NCI-H1436 (cell line): Measurements from ENCODE around the gene HSPA1B.
A peak's percentile ranks its signal among the peaks of the same experiment; 100 is the strongest.
"Not testable (repeated sequence)": the region's sequence is repeated elsewhere in the genome, so short reads cannot be mapped to it uniquely, and the experiment has no call there.

Experiments used
- DNase-seq: peaks from one replicate; lab custom pipeline; 2025; lab: John Stamatoyannopoulos, UW

Gene HSPA1B

DNA sequence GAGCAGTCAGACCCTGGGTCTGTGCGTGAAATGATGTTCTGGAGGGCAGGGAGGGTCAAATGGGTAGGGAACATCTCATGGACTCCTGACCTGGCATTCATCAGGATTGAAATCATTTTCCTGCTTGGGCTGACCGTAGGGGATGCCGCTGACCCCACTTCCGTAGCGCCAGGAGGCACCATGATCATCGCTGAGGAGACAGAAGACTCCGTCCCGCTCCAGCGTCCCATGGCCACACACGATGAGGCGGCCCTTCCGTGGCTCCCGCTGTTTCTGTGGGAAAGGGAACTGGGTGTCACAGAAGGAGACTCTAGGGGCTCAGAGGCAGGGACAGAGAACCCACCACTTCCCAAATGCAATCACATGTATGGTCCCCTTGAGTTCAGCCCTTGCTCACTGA lies 32.8 kb downstream of the HSPA1B start:
- no peak for DNase-seq

GRCh38 chr6:31861150-31861549 lies 33.6 kb downstream of the HSPA1B start:
- no peak for DNase-seq

DNA sequence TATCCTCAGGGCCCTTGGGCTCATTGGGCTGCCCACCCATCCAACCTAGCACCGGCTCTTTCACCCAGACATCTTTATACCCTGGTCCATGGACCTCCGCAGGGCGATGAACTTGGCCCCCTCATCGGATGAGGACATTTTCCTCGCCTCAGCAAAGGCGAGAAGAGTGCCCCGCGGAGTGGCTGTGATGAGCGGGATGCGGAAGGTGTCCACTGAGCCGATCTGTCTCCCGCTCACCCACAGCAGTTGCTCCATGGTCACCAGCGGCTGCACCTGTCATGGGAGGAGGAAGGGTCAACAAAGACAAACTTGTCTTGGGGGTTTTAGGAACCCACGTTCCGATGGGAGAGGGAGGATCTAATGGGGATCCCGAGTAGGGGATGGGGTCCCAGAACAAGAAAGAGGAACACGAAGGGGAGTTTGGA lies 34.4 kb downstream of the HSPA1B start:
- no peak for DNase-seq

DNA sequence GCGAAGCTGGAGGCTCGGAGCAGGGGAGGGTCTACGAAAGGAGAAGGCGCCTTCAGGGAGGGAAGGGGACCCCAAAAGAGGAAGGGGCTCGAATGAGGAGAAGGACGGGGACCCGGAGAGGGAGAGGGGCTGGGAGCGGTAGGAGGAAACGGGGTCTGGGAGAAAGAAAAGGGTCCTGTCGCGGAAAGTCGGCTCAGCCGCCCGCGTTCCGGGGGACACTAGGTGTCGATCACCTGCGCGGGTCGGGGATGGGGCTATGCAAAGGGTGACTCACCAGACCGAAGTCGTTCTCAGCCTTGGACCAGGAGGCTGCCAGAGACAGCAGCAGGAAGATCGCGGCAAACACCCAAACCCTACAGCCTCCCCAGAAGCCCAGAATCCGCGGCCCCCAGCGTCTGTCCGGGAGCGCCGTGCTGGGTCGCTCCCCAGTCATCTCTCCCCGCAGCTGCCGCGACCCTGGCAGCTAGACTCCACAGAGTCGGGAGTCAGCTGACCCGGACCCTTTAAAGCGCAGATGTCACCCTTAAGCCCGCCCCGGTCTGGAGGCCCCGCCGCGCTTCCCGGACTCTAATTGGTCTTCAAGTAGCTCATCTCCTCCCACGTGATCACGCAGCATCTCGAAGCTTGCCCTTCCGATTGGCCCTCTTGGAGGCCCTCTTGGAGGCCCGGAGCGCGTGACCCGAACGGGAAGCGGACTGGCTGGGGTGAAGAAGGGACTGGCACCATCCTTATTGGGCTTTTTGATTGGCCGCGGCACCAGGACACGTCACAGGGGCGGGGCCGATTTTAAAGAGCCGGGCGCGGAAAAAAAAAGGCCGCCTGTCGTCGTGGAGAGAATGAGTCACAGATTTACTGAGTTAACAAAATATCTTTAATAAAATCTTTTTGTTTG lies 35.1 kb downstream of the HSPA1B start, which contains the start of gene NEU1:
Gene NEU1, minus strand, starts transcription at position 478 of the 892 bp plus-strand sequence. Its CDS starts 45 bp downstream, at position 433.
- peak; percentile 99 for DNase-seq

DNA sequence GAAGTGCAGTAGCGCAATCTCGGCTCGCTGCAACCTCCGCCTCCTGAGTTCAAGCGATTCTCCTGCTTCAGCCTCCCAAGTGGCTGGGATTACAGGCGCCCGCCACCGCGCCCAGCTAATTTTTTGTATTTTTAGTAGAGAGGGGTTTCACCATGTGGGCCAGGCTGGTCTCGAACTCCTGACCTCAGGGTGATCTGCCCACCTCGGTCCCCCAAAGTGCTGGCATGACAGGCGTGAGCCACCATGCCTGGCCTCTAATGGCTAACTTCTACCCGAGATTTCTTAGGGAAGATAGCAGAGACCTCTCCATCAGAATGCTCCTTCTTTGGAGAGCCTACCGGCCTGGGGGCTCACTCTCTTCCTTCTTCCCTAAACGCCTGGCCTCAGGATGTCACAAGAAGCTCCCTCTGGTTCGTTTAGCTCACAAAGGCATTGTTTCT lies 36.6 kb downstream of the HSPA1B start:
- DNase-seq, result not testable (repeated sequence)

DNA sequence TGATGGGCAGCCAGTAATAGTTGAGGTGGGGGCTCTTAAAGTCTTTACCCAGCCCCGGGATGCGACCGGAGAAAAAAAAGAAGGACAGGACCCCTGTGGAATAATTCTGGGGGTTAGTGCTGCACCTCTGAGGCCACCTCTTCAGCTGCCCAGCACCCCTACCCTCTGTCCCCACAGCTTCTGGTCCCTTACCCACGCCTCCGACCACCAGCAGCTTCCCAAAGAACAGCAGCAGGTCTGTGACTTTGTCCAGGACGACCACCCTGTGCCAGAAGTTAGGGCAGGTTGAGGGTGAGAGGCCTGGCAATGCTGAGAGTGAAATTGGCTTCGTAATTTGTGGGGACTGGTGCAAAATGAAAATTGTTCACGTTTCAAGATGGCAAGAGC lies 37.3 kb downstream of the HSPA1B start:
- DNase-seq, result no peak

GRCh38 chr6:31865205-31866118 lies 37.9 kb downstream of the HSPA1B start:
- no peak for DNase-seq

GRCh38 chr6:31868658-31868971 lies 41.1 kb downstream of the HSPA1B start:
- not testable (repeated sequence) for DNase-seq

DNA sequence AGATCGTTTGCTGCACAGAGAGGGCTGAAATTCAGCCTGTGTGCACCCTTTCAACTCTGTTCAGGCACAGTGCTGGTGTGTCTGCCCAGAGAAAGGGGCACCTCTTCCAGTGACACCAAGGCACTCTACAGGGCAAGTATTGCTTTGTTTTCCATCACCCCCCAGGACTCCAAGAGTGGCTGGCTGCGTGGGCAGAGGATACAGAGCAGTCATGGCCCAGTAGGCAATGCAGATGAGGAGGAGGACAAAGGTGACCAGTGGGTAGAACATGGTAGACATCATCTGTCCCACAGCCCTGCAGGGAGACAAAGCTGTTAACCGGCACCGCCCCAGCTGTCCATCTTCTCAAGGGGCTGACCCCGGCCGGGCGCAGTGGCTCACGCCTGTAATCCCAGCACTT lies 41.8 kb downstream of the HSPA1B start:
- no peak for DNase-seq

DNA sequence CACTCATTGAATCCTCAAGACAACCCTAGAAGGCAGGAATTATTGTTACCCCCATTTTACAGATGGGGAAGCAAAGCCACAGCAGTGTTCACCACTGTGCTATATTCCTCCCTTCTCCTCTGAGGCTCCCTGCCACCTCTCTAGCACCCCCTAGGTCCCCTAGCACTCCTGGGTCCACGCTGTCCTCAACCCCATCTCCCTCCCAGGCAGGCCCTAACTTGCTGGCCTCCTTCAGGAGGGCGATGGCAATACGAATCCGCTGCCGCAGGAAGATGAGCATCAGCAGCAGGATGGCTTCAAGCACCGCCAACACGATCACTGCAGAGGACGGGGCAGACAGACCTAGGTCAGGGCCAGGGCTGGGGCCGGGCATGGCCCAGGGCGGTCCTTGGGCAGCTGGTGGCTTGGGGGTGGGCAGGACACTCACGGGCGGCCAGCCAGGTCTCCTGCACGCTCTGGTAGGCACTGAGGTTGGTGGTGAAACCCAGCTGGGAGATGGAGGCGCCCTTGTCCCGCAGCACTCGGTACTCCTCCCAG lies 42.9 kb downstream of the HSPA1B start:
- DNase-seq, result no peak

GRCh38 chr6:31871046-31871659 lies 43.6 kb downstream of the HSPA1B start:
- no peak for DNase-seq

DNA sequence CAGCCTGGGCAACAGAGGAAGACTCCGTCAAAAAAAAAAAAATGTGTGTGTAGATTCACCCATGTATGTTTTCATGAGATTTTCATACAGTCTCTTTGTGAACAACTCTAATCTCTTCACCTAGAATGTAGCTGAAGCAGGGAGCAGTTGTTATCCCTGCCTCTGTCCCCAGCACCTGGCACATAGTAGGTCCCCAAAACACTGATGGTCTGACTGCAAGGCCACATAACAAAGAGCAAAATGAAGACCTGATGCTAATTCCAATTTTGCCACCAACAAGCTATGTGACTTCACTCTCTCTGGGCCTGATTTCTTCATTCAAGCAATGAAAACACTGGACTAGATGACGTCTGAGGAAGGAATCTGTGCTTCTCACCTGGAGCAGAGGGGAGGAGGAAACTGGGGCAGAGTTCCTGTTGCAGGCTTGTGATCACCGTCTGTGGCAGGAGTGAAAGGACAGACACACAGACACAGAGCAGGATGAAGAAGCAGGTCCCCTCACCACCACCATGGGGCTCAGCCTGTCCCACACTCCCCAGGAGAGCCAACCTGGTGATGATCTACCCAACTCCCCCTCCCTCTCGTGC lies 46.6 kb downstream of the HSPA1B start:
- no peak for DNase-seq

- no peak for DNase-seq
Measured at GRCh38 chr6:31874836-31875572, 47.5 kb downstream of the HSPA1B start.

DNA sequence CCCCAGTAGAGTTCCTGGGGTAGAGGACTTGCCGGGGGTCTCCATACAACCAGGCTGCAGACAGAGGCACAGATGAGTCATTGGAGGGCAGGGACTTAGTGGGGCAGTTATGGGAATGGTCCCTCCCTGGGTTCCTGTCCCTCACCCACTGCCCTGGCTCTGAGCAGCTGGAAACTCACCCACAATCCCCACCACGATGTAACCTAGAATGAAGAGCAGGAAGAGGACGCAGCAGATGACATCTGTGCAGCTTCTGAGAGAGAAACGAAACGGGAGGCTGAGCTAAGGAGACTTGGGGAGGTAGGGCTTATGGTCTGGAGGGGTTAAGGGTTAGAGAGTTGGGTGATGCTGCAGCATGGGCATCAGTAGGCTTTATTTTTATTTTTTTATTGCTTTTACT lies 48.3 kb downstream of the HSPA1B start:
- no peak for DNase-seq

DNA sequence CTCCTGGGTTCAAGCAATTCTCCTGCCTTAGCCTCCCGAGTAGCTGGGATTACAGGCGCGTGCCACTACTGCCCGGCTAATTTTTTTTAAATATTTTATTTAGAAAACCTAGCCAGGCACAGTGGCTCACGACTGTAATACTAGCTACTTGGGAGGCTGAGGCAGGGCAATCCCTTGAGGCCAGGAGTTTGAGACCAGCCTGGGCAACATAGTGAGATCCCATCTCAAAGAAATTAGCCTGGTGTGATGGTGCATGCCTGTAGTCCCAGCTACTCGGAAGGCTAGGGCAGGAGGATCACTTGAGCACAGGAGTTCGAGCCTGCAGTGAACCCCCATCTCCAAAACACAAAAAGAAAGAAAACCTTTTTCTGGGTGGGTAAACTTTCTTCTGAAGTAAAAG lies 48.8 kb downstream of the HSPA1B start:
- no peak for DNase-seq

DNA sequence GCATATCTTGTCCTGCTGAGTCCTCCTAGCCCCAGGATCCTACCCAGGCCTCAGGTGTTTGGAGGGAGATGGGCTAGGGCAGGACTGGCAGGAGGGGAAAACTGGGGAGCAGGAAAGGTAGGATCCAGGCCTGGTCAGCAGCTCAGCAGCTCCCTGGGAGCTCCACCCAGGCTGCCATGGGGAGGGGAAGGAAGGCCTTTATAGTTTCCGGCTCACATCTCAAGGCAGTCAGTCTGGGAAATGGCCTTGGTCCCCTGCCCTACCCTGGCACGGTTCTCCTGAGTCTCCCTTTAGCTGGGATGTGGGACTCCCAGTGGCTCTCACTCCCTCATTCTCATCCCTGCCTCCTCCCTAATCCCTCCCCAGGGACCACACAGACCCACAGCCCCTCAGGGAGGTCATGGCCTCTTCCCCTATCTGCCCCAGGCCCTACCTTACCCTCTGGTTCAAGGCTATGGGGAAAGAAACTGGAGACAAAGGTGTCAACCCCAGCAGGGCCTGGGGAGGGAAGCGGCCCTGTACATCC lies 49.6 kb downstream of the HSPA1B start:
- no peak for DNase-seq

DNA sequence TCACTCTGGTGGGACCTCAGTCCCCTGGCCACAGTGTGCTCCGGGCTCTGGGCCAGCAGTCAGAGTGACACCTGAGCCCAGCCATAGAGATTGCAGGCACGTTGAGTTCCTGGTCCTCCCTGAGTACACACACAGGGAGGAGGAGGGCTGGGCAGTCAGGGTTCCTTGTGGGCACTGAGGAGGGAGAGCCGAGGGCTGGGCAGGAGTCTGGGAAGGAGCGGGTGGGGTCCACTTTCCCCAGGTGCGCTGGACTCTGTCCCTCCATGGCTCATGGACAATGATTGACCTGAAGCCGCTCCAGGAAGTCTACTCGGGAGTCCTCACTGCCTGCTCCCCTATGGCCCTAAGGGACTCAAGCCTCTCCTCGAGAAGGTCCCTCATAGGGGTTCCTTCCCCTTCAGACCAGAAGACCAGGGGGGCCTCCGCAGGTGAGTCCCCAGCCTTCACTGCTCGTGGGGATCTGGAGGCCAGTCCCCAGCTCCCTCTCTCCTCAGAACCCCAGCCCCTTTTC lies 50.2 kb downstream of the HSPA1B start:
- DNase-seq, result no peak

DNA sequence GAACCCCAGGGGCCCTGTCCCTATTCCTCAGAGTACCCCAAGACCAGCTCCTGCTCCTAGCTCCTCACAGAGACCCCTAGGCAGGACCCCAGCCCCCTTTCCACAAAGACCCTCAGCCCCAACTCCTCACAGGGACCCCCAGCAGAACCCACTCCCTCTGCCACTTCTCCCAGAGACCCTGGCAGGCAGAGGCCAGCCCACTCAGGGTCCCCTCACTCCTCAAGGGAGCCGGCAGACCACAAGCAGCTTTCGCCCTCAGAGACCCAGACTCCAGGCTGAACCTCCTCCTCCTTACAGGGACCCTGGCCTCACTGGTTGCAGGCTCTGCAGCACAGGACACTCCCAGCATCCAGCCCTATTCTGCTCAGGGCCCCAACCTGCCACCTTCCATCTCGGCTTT lies 50.7 kb downstream of the HSPA1B start:
- no peak for DNase-seq

DNA sequence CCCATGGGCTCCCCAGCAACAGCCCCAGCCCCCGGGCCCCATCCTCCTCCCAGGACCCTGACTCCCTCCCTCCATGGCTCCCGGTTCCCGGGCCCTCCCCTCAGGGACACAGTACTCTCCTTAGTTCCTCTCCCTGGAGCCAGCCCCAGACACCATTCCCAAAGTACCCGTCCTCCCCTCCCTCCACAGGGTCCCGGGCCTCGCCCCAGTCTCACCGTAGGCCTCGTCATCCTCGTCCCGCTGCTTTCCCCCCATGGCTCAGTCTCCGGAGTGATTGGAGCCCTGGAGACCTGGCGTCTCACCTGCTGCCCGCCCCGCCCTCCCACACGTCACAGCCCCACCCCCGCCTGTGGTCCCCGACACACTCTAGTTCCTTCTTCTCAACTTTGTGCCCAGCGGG lies 51.2 kb downstream of the HSPA1B start, which contains the start of gene SLC44A4:
Gene SLC44A4, minus strand, starts transcription at position 272 of the 400 bp plus-strand sequence. Its CDS starts 17 bp downstream, at position 255.
- DNase-seq, result no peak

DNA sequence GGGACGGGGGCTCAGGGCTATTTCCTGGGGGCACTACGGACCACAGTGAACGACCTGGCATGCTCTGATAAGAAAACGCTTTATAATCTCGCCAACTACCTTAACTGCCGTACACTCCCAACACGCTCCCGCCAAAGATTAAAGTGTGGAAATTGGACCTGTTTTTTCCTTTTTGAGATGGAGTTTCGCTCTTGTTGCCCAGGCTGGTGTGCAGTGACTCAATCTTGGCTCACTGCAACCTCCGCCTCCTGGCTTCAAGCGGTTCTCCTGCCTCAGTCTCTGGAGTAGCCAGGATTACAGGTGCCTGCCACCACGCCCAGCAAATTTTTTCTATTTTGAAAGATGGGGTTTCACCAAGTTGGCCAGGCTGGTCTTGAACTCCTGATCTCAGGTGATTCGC lies 51.6 kb downstream of the HSPA1B start:
- no peak for DNase-seq
